Activated CD4-positive, alpha-beta T cell treated with anti-CD3 and anti-CD28 coated beads, Interleukin-2, amount 50 U/mL, for 16 hours (primary cell): ENCODE results near the gene STKLD1.

Experiments
- DNase-seq: peaks from one replicate; pipeline ENCODE4 v3.0.0-alpha.2; 2020

STKLD1 gene

DNA sequence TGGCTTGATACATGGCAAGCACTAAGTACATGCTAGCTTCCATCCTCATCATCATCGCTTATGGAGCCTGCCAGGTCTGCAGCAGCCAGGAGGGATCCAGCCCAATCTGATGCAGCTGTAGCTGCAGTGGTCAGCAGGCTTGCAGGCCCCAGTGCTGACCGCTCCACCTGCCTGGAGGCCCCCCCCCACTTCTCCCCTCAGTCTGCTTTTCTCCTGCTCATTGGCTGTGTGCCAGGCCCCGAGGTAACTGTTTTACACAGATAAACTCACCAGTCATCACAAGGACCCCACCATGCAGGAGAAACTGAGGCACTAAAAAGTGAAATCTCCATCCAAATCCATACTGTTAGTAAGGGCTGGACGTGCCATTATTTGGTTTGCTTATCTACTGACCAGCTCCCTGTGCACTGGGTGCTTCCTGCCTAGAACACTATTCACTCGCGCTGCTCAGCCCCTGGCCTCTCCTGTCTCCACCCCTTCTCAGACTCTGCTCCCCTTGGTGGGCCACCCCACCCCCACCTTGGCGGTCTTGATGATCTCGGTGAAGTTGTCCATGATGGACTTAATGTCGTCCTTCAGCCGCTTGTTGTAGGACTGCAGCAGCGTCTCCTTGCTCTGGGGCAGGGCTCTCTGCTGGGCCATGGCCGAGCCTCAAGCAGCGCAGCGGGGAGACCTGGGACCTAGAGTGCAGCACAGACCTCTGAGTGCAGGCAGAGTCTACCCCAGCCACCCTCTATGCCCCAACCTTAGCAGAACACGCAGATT is 30.0 kb upstream of the STKLD1 start:
- no peak for DNase-seq

GRCh38 chr9:133347515-133347984 is 28.6 kb upstream of the STKLD1 start:
- DNase-seq: peak; percentile 53

DNA sequence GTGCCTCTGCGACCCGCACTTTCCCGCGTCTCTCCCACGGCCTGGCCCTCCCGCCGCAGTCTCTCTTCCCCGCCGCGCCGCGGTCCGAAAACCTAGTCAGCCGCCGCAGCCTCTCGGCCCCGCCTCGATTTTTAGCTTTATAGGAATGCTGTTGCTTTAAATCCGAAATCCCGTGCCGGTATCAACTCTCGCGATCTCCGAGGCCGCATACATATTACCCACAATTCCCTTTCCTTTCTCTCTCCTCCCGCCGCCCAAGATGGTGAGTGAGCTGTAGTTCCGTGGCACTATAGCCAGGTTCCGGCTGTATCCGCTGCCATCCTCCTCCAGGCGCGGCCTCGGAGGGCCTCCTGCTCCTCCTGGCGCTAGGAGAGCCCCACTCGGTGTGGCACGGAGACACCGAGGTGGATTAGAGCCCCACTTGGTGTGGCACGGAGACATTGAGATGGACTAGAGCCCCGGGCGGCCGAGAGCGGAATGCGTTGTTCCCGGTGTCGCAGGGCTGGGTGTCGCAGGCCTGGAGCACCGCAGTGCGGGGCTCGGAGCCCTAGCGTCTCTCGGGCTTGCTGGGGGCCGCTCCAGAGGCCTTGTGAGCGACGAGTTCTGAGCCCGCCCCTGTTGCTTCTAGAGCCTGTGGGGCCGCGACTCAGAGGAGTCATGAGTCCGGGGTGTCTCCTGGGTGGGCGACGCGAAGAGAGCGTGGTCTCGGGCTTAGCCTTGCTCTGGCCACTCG is 28.0 kb upstream of the STKLD1 start, which contains the start of the genes MED22 and RPL7A:
Gene MED22, minus strand, starts transcription at position 147 of the 733 bp plus-strand sequence. CDS start 1,469 bp downstream, outside the sequence.
Gene RPL7A, plus strand, starts transcription at position 234 of the 733 bp plus-strand sequence. Its CDS starts 26 bp downstream, at position 260.
- DNase-seq: peak; percentile 96

GRCh38 chr9:133348718-133349573 is 27.2 kb upstream of the STKLD1 start:
- DNase-seq: no peak

- peak; percentile 49 for DNase-seq
Observed at GRCh38 chr9:133349965-133350616, 26.1 kb upstream of the STKLD1 start.

DNA sequence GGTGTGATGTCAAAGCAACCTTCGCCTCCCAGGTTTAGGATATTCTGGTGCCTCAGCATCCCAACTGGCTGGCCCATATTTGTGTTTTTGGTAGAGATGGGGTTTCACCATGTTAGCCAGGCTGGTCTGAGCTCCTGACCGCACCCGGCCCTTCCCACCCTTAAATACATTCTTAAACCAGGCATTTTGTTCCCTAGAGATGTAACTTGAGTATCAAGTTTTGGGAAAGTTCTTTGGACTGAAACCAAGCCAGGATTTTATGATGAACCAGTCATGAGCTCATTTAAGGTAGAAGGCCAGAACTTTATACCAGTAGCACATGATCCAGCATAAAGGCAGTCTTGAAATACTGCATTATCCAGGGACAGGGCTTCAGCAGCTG is 24.6 kb upstream of the STKLD1 start:
- DNase-seq: no peak

- peak; percentile 67 for DNase-seq
Observed at GRCh38 chr9:133351908-133352634, 24.1 kb upstream of the STKLD1 start.

DNA sequence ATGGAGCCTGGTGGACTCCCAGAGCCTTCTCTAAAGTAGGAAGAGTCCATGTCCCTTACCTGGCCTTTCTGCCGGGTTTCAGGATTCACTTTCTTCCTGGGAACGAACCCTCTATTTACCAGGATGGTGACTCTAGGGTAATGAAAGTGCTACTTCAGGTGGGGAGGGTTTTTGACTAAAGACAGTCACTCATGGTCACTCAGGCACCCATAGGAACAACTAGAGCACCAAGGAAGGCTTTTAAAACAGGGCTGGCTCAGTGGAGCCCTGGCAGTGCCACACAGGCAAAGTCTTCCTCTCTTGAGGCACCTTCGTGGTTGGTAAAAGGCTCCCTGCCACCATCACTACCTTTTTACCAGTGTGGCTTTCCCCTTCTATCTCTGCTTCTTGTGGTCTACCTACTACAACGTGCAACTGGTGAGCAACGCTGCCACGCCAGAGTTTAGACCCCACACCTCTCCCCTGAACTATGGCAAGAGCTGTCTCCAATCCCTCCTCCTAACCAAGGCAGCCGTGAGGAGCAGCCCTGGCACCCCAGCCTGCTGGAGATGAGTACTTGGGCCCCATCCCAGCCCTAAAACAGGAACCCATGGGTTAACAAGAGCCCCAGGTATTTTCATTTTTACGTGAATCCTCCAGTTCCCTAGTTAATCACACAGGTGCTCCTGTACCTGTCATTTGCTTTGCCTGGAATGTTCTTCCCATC is 23.4 kb upstream of the STKLD1 start:
- no peak for DNase-seq

- DNase-seq: no peak
Observed at GRCh38 chr9:133353548-133353947, 22.6 kb upstream of the STKLD1 start.

DNA sequence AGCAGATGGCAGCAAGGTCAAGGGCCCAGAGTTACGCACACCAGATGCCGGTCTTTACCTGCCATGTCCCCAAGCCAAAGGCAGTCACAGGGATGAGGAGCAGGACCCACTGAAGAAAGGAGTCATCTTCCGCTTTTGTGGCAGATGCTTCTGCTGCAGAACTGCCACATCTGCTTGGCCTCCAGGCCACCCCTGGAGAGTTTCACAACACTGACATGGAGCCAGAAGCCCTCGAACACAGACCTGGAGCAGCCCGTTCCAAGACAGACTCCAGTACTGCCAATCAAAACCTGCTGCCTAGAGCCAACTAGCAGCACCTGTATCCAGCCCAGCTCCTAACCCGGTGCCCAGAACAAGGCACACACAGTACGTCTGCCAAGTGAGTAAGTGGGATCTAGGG is 21.4 kb upstream of the STKLD1 start:
- no peak for DNase-seq

DNA sequence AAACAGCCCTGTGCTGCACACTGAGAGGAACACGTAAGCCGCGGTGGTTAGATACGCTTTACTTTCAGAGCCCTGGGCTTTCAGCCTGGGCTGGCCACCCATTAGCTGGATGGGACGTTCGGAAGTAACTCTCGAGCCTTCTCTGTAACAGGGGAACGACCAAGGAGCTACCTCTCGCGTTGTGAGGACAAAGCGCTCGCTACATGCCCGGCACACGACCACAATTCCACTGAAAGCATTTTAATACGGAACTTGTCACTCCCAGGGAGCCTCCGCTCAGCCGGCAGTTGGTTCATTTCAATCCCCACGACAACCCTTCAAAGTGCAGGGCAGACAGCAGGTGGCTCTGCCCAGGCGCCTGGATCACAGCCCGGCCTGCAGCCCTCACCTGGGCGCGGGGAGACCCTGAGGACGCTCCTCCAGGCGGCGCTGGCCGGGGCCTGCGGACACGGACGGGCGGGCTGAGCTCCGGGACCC is 20.2 kb upstream of the STKLD1 start:
- DNase-seq: no peak

- DNase-seq: peak; percentile 91
Observed at GRCh38 chr9:133356391-133357091, 19.6 kb upstream of the STKLD1 start, which contains the start of the genes SURF1 and SURF2. SURF1 (minus strand) TSS chr9:133356487; CDS start chr9:133356453, 34 bp downstream. SURF2 (plus strand) TSS chr9:133356550; CDS start chr9:133356593, 43 bp downstream.

DNA sequence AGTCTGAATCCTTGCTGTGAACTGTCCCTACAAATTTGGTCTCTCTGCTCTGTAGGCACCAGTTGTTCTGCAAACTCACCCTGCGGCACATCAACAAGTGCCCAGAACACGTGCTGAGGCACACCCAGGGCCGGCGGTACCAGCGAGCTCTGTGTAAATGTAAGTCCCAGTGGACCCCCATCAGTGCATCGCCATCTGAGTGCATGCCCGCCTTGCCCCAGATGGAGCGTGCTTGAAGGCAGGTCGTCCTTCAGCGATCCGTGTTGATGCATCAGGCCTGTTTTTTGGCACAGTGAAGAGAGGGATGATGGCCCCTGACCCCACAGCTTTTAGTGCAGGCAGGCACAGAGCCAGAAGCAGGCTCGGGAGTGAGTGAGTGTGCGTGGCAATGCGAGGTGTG is 18.5 kb upstream of the STKLD1 start:
- DNase-seq: no peak

DNA sequence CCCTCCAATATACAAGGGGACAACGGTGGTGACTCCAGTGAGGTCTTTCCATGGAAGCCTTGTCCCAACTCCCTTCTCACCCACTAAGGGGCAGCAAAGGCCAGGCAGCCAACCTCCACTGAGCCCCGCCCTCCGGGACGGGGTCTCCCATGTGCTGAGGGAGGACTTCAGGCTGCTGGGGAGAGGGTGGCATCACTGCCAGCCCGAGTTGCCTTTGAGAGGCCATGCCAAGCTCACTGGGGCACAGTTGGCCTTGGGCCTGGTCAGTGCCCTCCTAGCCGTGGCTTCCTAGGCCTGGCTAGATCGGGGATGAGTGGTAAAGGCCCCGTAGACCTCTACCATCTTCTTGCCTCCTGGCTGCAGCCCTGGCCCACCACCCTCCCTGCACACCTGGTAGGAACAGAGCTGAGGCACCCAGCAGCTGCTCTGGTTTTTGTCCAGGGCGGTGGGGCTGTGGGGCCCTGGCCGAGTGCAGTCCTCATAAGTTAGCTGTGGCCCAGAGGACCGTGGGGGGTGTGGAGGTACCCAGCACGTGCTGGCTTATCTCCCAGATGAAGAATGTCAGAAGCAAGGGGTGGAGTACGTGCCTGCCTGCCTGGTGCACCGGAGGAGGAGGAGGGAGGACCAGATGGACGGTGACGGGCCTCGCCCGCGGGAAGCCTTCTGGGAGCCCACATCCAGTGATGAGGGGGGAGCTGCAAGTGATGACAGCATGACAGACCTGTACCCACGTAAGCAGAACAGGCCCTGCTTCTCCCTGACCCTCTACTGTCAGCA is 16.6 kb upstream of the STKLD1 start:
- DNase-seq: no peak

DNA sequence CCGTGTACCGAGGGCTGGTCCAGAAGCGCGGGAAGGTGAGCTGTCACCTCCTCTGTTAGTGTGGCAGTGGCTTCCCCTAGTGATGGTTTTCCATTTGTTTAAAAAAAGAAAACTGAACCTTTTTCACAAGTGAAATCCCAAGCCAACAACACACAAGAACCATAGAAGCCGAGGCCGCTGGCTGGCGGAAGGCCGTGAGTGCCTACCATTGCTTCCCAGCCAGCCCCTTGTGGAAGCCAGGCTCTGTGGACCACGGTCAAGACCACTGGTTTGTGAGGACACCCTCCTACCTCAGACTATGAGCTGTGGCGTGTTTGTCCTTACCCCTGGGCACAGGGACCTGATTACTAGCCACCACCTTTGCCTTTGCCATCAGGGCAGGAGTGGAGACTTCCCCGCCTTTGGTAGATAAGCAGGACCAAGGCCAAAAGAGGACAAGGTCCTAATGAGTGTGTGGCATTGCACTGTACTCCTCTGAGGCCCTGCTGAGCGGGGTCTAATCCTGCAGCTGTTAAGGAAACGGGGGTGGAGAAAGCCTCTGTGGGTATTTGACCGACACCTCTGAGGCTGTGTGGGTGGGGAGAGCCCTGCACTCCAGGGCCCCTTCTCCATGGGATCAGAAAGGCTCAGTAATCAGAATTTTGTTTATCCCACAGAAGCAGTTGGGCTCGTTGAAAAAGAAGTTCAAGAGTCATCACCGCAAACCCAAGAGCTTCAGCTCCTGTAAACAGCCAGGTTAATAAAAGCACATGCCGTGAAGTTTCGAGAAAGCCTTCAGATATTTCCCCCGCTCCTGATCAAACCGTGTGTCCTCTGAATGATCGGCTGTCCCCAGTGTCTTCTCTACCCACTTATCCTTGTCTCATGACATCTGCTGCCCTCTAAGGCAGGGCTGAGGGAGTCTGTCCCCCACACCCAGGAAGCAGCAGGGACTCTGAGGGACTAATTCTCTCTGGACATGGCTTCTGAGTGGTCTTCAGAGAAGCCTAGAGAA is 15.5 kb upstream of the STKLD1 start:
- no peak for DNase-seq

DNA sequence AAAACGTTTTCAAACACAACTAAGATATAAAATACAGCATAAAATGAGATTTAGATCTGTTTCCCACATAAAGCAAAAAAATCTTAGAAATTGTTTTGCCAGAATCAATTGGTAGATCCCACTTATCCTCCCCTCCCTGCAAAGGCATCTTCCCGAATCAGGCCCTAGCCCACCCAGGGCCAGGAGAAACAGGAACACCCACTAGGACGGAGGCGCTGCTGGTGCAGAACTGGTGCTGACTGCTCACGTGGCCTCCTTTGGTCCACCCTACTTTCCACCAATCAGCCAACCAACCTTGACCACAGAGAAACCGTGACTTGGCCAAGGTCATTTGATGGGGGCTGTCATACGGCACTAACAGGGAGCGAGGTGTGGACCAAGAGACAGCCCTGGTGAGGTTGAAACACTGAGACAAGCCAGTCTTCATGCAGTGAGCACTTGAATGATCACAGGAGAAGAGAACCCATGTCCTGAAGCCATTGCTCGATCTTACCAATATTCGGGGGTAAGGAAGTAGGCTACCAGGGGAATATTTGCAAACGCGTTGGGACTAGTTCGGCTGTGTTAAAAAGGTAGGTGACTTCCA is 14.6 kb upstream of the STKLD1 start:
- no peak for DNase-seq

- no peak for DNase-seq
Observed at GRCh38 chr9:133362359-133363044, 13.7 kb upstream of the STKLD1 start.
